ENCODE measurements around the gene ENTPD2.

GRCh38 chr9:137027369-137028262 lies 26.2 kb downstream of the ENTPD2 start, which contains the start of gene ABCA2:
- TF ChIP-seq CTCF (IDR thresholded peaks at IDR 0.05 in 4 of 5, conservative IDR thresholded peaks at IDR 0.05 in 1 of 5) (no peak), POLR2A (IDR thresholded peaks at IDR 0.05) (peak in 1 of 2 donors; percentile 26)
